ENCODE measurements around the gene ITGA1.
"Not testable (repeated sequence)": the region's sequence is repeated elsewhere in the genome, so short reads cannot be mapped to it uniquely, and the experiment has no call there.

The ITGA1 gene

DNA sequence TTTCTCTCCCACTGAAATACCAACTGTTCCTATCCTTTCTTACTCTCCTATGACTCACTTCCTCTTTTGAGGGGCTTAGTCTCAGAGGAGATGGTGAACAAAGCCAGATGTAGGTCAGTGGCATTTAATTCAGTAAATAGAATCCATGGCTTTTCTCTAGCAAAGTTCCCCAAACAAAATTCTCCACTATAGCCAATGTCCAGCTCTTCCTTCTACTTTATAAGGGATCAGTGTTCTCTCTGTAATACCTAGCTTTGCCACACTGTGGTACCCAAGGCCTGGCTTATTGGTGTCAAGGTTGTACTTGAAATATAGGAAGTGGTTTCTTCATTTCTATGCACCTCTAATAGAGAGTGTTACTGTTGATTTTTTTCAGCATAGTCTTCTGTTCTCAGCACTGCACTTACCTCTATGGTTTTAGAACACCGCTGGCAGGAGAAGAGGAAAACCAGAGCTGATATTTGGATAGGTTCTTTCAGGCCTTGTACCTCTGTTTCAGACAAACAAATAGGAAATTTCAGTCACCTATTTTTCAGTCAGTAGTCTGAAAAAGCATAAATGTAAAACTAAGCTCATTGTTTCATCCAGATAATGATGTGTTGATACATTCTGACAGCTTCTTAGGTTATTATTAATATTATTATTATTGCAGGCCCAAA is 160.8 kb downstream of the ITGA1 start:
- DNase-seq (ENCODE audit: low read depth, low spot score): peak; percentile 23

DNA sequence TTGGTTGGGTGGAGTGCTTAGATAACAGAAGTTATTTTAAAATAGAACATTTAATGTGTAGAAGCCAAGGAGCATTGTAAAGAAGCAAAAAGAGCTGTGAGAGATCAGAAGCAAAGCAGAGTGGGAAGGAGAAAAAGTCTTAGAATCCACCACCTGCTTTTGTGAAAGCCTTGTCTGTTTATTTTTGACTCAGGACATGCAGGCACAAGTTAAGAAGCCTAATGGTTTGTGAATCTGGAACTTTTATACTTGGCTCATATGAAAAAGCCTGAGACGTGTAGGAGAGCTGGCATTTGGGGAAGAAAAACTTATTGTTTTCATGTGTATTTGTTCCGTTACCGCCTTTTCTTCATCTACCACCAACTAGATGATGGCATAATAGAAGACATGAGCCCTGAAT is 163.0 kb downstream of the ITGA1 start:
- no peak for DNase-seq (ENCODE audit: low read depth, low spot score)

DNA sequence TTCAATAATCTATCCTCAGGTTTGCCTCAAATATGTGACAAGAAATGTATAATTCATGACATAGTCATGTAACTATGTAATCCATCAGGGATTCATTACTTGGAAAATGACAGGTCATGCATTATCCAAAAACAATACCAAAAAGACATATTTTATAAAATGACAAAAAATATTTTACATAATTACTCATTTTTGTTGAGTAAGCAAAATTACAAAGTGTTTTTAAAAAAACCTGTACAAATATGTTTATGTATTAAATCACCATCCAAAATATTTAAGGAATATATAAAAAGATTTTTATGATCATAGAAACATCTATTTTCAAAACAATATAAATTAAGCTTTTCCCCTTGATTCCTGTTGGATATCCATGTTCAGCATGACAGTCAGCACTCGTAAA is 164.8 kb downstream of the ITGA1 start:
- DNase-seq (ENCODE audit: low read depth, low spot score): no peak

DNA sequence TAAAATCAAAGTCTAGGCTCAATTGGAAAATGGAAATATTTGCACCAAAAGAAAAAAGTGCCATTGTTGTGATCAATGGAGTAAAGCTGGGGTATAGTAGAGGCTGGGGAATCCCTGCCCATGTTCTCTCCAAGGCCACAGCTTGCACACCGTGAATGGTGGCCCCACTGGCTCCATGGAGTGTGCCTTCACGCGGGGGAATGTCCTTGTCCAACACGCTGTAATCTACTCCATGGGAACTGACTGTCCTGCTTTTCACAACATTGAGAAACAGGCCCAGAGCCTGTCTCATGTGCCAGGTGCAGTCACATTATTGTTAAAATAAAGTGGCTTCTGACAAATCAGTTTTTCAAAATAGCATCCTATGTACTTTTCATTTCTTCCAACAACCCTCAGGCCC is 168.3 kb downstream of the ITGA1 start:
- DNase-seq (ENCODE audit: low read depth, low spot score): no peak

DNA sequence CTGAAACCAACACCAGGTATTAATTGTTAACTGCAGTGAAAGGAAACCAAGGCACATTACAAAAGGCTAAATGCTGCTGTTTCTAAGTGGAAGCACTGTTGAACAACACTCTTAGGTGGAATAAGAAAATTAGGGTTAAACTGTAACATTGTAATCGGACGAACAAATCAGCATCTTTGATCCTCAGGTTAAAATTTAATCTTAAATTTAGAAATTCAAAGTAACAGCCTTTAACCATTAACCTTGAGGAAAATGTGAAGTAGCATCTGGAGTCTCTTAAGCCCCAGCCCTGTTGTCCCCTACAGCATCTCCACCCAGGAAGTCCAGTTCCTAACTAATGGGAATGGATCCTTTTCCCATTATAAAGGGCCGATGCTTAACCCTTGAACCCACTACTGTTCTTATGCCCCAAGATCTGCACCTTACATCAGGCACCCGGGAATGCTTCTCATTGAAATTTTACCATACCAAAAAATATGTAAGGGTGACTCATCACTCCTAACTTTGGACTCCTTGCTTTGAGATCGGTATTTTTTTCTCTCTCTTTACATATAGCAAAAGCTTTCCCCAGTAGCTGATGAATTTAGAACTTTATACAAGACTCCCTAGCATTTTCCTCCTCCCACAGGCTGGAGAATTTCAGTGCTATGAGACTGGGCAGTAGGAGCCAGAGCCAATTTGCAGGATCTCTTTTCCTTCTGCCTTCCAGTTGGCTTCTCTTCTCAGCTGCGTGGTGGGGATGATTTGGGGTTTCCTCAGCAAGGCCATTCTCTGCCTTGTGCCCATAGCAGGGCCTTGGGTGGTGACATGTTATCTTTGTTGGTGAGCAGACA is 169.4 kb downstream of the ITGA1 start:
- no peak for DNase-seq (ENCODE audit: low read depth, low spot score)

DNA sequence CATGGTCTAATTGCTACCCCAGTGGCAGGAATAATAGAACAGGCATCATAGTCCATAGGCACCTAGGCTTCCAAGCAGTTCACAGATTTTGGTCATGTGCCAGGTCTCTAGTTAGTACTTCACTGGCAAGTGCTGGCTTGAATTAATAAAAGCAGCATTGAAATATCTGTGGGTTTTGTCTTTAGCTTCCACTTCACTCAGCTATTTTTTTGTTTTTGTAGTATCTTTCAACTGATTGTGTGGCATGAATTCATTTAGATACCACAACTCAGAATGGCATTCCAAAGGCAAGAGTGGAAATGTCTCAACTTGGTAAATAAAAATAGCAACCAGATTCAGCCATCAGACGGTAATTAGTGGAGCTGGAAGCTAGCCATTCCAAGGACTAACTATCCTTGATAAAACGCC is 173.6 kb downstream of the ITGA1 start:
- DNase-seq (ENCODE audit: low read depth, low spot score): no peak

DNA sequence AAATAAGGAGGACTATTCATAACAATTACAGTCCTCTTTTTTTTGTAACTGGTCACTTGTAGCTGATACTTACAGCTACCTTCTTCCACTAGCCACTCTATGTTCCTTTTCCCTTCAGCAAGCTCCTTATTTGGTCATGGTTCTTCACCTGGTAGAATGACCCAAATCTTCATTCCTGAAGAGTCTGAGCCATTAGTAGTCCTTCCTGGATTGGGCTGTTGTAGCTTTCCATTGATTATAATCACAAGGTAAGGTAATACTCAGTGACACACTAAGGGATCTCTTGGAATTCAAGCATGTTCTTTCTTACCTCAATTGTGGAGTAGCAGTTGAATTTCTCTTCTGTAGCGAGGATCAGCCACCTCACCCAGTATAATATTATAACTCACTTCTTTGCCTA is 175.9 kb downstream of the ITGA1 start:
- DNase-seq (ENCODE audit: low read depth, low spot score): no peak

DNA sequence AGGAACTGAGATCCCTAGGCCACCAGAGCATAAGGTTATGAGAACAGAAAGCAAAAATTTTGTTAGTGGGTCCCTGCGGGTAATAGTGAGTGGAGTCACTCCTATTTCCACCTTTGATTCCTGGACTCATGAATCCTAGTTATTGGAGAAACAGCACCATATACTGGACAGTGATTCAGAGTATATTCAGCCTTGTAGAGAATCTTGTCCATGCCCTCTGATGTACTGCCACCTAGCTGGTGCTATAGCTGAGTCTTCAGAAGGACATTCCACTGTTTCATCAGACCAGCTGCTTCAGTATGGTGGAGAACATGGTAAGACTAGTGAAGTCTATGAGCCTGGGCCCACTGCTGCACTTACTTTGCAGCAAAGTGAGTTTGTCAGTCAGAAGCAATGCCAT is 176.4 kb downstream of the ITGA1 start:
- DNase-seq (ENCODE audit: low read depth, low spot score): no peak

DNA sequence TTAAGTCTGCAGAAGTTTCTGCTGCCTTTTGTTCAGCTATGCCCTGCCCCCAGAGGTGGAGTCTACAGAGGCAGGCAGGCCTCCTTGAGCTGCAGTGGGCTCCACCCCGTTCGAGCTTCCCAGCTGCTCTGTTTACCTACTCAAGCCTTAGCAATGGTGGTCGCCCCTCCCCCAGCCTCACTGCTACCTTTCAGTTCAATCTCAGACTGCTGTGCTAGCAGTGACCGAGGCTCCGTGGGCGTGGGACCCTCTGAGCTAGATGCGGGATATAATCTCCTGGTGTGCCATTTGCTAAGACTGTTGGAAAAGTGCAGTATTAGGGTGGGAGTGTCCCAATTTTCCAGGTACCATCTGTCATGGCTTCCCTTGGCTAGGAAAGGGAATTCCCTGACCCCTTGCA is 188.4 kb downstream of the ITGA1 start:
- DNase-seq (ENCODE audit: low read depth, low spot score): not testable (repeated sequence)

DNA sequence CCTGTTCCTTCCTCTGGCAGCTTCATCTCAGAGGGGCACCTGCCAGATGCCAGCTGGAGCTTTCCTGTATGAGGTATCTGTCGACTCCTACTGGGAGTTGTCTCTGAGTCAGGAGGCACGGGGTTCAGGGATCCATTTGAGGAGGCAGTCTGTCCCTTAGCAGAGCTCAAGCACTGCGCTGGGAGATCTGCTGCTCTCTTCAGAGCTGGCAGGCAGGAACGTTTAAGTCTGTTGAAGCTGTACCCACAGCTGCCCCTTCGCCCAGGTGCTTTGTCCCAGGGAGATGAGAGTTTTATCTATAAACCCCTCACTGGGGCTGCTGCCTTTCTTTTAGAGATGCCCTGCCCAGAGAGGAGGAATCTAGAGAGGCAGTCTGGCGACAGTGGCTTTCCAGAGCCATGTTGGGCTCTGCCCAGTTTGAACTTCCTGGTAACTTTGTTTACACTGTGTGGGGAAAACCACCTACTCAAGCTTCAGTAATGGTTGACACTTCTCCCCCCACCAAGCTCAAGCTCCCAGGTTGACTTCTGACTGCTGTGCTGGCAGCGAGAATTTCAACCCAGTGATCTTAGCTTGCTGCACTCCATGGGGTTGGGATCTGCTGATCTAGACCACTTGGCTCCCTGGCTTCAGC is 189.7 kb downstream of the ITGA1 start:
- DNase-seq (ENCODE audit: low read depth, low spot score): no peak

DNA sequence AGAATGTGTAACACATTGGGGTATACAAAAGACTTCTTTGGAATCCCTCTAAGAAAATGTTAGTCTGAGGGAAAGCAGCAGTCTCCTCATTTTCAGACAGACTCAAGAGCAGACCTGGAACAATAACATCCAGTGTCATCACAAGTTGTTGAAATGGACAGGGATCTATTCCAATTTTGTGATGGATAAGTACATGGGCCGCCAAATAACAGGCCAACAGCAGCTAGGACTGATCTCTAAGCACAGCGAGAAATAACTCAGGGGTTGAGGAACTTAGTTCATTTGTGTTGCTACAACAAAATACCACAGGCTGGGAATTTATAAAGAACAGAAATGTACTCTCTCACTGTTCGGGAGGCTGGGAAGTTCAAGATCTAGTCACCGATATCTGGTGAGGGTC is 193.8 kb downstream of the ITGA1 start:
- no peak for DNase-seq (ENCODE audit: low read depth, low spot score)

DNA sequence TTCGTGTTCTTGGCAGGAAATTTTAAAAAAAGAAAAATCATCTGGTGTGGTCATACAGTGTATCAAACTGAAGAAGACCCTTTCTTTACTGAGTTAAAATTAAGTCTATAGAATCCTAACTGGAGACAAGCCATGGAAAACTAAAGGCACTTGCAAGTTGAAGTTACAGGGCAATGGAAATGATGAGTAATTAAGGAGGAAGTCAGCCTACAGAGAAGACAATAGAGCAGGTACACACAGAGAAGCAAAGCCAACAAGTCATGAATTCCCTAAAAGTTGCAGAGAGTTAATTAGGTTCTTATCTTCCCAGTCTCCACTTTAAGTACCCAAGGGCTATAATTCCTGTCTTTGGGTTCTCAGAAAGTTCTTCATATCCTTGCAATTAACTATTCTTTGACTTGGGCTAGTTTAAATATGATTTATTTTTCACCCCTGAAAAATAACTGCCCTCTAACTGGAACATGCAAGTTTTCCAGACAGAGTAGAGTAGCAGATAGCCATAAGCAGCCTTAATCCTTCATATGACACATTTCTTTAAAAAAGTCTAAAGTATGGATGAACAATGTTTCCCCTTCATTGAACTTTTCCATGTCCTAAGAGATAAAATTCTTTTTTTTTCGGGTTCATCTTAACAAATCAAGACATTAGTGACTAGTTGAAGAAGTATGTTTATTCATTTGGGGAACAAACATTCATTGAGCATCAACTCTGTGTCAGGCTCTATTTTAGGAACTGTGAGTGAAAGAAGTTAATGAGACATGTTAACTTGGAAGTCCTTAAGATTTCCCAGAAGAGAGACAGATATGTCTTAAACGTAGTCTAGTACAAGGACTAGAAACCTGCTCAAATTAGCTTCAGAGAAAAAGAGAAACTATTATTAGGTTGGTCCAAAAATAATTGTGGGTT is 196.3 kb downstream of the ITGA1 start:
- no peak for DNase-seq (ENCODE audit: low read depth, low spot score)

DNA sequence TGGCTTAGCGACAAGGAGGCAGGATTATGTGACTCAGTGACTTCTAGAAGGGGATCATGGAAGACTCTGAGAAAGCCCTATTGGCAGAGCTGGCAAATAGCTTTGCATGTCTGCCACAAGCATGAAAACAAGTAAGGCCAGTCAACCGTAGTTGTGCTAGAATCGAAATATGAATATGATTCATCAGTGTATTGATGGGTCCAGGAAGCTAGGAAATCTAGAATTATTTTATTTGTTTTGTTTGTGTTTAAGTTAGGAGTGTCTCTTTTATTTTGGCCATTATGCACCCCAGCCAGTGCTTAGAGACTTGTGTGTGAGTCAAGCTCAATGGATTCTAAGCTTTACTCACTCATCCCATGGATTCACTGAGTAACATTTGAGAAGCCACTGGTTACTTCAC is 197.6 kb downstream of the ITGA1 start:
- DNase-seq (ENCODE audit: low read depth, low spot score): no peak

DNA sequence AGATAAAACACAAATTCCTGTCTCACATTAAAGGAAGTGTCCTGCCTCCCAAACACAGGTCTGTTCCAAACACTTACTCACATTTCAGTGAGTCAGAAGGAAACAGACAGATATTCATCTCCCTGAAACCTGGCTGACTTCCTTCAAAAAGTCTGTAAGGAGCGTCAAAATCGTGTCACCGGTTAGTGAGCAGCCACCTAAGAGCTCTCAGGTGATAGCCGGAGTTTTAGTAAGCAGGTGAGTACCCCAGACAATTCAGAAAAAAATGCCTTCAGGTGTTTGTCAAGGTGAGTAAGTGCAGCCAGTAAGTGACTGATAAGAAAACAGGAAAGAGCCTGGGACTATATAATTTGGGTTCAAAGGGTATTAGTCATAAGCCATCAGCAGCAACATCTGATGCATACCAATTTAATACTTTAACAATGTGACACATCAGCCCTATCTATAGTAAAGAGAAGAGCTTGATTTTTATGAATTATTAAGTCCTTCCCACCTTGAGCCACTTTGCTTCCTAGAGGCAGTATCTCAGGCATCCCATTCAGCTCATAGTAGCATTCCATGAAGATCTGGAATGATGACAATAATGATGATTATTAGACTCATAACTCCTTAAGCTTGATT is 200.1 kb downstream of the ITGA1 start:
- DNase-seq (ENCODE audit: low read depth, low spot score): no peak

DNA sequence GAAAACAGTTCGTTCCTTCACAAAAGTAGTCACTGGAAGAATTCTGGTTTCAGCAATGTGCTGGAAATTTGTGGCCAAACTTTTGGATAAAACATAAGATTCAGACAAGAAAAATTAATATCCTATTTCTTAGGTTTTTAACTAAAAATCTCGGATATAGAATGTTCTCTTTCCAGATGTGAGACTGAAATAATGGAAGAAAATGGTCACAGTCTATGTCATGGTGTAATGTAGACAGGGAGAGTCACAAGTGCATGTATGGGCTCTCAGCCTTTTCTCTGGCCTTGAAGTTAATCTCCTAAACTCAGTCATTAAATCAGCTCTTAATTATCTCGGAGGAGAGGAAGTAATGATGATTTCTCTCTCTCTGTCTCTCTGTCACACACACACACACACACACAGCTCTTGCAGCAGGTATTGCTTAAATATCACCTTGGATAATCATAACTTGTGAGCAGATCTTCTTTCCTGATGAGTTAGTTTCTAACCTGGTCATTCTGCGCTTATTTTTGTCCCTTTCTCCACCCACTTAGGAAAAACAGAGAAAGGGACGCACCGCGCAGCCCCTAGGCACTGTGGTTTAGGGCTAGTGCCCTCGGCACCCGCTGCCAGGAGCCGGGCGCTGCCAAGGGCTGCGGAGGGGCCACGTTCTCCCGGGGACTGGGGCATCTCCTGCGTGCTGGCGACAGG is 200.8 kb downstream of the ITGA1 start:
- no peak for DNase-seq (ENCODE audit: low read depth, low spot score)

DNA sequence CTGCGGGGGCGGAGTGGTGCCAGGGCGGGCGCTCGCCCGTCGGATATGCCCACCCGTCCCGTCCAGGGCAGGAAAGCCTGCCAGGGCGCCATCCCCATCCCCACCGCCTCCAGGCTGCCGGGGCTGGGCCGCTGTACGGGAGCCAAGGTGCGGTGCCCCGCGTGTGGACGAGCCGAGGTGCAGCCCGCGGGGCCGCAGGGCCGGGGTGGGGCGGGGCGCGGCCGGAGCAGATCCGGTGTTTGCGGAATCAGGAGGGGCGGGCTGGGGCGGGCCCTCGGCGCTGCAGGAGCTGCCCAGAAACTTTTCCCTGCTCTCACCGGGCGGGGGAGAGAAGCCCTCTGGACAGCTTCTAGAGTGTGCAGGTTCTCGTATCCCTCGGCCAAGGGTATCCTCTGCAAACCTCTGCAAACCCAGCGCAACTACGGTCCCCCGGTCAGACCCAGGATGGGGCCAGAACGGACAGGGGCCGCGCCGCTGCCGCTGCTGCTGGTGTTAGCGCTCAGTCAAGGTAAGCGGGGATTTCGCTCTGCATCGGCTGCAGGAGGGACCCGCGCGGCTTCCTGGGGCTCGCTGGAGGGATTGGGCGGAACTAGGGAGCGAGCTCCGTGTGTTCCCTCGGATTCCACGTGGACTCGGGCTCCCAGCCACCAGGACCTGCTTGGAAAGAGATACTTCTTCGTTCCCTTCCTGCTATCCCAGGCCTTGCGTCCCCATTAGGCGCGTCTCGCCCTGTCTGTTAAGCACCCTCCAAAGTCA is 201.5 kb downstream of the ITGA1 start, which contains the start of gene ITGA2:
ITGA2 (plus strand) TSS at position 328 of the 756 bp plus-strand sequence; CDS start at position 445, 117 bp downstream.
- DNase-seq (ENCODE audit: low read depth, low spot score): no peak

DNA sequence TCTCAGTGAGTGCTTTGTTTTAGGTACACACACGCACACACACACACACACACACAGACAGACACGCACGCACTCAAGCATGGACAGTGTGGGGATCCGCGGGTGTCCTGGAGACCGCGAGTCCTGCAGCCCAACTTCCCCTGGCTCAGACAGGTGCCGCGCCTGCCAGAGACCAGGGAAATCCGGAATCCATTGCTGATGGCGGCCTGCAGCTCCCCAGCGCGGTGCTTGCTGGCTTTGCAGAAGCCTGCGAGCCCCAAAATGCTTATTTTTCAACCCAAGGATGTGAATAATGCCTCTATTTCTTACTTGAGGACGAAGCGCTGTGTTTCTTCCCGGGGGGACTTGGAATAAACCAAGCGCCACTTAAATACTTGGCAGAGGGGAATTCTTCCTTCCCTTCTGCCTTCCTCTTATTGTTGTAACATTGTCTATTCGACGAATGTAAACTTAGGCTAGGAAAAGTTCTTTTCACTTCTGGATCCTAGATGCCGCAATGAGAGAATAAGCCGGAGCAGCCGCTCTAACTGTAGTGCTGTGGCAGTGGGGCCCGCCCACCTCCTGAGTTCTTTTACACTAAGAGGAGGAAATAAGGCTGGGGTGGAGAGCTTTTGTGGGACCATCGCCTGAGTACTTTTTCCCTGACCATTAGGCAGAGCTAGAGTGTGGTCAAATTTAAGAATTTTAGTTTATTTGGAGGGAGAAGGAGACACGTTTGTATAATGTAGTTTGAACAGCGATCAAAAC is 202.2 kb downstream of the ITGA1 start:
- no peak for DNase-seq (ENCODE audit: low read depth, low spot score)

DNA sequence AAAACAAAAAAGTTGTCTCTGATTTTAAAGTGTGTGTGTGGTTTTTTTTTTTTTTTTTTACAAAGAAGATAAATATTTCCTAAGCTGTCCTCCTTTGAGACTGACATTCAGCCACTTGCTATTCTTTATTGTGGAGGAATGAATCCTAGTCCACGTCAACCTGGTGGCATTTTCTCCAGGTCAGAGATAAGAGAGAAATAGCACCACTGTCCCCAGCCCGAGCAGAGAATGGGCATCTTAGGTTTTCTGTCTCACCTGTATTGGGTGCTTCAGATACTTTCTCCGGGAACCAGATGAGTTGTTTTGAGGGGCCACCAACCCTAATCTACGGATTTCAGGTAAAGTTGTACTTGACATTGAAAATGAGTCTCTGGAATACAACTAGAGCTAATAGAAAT is 202.8 kb downstream of the ITGA1 start:
- no peak for DNase-seq (ENCODE audit: low read depth, low spot score)

DNA sequence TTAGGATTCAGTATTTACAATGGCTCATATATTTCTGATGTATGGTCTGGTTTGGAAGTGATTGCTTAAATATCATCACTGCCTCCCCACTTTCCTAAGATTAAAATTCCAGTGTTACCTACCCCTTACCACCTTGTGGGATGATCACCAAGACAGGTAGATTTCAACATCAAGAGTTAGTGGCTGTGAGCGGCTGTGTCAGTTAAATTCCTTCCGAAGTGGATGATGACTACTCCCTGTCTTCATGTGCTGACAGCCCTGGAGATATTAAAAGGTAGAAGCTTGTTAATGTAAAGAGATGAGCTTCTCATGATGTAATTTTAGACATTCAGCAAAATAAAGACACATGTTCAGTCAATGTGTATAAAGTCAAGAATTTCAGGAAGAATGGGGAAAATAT is 205.7 kb downstream of the ITGA1 start:
- no peak for DNase-seq (ENCODE audit: low read depth, low spot score)
